Progenitor cell of endocrine pancreas (in vitro differentiated cells): ENCODE measurements around the gene ADAM17. TPM values are rescaled to one million over a fixed set of nuclear protein-coding genes. Genes with fewer than 3 reads are reported as not detected.

Experiments
- DNase-seq: peaks from one replicate; pipeline ENCODE4 v3.0.0; 2021; ENCODE audit warnings: low spot score; ENCODE audit not compliant: unreplicated experiment
- H3K27ac Mint-ChIP-seq: 2 replicates; pipeline ENCODE4 v1.8.0; 2021; ENCODE audit warnings: mild to moderate bottlenecking, moderate library complexity, mixed read lengths
- H3K27me3 Mint-ChIP-seq: 2 replicates; pipeline ENCODE4 v1.8.0; 2021; ENCODE audit warnings: mixed read lengths
- H3K36me3 Mint-ChIP-seq: 2 replicates; pipeline ENCODE4 v1.8.0; 2022; ENCODE audit warnings: mixed read lengths; ENCODE audit not compliant: insufficient read depth
- H3K4me1 Mint-ChIP-seq: 2 replicates; pipeline ENCODE4 v1.8.0; 2021; ENCODE audit warnings: low read depth, mixed read lengths
- H3K4me3 Mint-ChIP-seq: 2 replicates; pipeline ENCODE4 v1.8.0; 2021; ENCODE audit warnings: low read depth, mild to moderate bottlenecking, moderate library complexity, mixed read lengths
- H3K9me3 Mint-ChIP-seq: 2 replicates; pipeline ENCODE4 v1.8.0; 2021; ENCODE audit warnings: low read depth, mixed read lengths
- total RNA-seq: library from RNA; stranded (reverse); gene quantifications from 2 replicates; pipeline ENCODE4 v1.2.1, GENCODE V29; 2021
- TF ChIP-seq, protein P1 (sequence below): fragments of 200-600 bp; sonication (generic); IDR thresholded peaks from one replicate; pipeline ENCODE4 v1.5.0; 2021; ENCODE audit warnings: antibody characterized with exemption, mild to moderate bottlenecking; ENCODE audit not compliant: unreplicated experiment

ADAM17 gene
- total RNA-seq, 1 donor from 2014 or later: 53.1 TPM

DNA sequence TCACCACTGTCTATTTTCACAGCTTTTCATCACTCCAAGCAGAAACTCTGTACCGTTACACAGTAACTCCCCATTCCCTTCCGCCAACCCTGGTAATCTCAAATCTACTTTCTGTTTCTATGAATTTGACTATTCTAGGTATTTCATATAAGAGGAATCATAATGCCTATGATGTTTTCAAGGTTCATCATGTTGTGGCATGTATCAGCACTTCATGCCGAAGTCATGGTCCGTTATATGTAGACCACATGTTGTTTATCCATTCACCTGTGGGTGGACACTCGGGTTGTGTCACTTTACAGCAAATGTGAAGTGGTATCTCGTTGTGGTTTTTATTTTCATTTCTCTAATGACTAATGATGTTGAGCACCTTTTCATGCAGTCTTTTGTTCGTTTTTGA is 110.5 kb downstream of the ADAM17 start:
- H3K27ac Mint-ChIP-seq: no peak overlapping the region
- TF ChIP-seq, protein P1, sequence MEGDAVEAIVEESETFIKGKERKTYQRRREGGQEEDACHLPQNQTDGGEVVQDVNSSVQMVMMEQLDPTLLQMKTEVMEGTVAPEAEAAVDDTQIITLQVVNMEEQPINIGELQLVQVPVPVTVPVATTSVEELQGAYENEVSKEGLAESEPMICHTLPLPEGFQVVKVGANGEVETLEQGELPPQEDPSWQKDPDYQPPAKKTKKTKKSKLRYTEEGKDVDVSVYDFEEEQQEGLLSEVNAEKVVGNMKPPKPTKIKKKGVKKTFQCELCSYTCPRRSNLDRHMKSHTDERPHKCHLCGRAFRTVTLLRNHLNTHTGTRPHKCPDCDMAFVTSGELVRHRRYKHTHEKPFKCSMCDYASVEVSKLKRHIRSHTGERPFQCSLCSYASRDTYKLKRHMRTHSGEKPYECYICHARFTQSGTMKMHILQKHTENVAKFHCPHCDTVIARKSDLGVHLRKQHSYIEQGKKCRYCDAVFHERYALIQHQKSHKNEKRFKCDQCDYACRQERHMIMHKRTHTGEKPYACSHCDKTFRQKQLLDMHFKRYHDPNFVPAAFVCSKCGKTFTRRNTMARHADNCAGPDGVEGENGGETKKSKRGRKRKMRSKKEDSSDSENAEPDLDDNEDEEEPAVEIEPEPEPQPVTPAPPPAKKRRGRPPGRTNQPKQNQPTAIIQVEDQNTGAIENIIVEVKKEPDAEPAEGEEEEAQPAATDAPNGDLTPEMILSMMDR: no peak
- H3K4me3 Mint-ChIP-seq: no peak overlapping the region
- peaks cover 2% of the 10 kb centered on the region for H3K4me1 Mint-ChIP-seq
- no peaks in the 10 kb centered on the region for H3K9me3 Mint-ChIP-seq
- peaks cover 28% of the 10 kb centered on the region for H3K36me3 Mint-ChIP-seq
- no peaks in the 10 kb centered on the region for H3K27me3 Mint-ChIP-seq
- DNase-seq: no peak

DNA sequence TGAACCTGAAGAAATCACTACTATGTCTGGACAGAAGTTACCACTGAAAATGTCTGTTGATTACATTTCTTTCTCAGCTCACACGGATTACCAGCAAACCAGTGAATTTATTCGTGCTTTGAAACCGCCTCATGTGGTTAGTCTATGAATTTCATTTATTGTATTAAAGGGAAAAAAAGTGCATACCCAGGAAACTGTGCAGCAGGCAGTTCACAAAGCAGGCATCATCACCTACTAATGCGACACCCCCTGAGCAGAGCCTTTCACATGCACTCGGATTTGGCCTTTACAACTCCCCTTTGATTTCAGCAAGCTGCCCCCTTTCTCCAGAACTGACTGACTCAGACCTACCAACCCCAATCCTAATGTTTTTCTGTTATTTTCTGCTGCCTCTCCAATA is 112.1 kb downstream of the ADAM17 start:
- DNase-seq: no peak
- TF ChIP-seq, protein P1: no peak
- no peaks in the 10 kb centered on the region for H3K9me3 Mint-ChIP-seq
- H3K36me3 Mint-ChIP-seq: peaks cover 29% of the 10 kb centered on the region
- peaks cover 2% of the 10 kb centered on the region for H3K4me1 Mint-ChIP-seq
- H3K27ac Mint-ChIP-seq: peak overlapping the region; percentile 6
- no peak overlapping the region for H3K4me3 Mint-ChIP-seq
- no peaks in the 10 kb centered on the region for H3K27me3 Mint-ChIP-seq

DNA sequence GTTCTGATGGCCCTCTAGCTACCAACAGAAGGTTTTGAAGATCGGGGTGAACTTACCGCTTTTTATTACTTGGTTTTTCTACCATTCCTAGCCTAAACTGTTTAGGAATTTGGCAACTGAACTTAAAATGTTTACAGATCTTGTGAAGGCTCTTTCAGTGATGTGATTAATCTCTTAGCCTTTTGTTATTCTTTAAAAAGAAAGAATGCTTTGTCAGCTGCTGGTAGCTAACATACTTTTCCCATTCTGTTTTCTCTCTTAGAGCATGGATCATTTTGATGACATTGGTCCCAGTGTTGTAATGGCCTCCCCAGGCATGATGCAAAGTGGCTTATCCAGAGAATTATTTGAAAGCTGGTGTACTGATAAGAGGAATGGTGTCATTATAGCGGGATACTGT is 114.1 kb downstream of the ADAM17 start:
- Mint-ChIP-seq H3K4me1 (peaks cover 2% of the 10 kb centered on the region), H3K4me3 (no peak overlapping the region)
- TF ChIP-seq, protein P1: no peak

DNA sequence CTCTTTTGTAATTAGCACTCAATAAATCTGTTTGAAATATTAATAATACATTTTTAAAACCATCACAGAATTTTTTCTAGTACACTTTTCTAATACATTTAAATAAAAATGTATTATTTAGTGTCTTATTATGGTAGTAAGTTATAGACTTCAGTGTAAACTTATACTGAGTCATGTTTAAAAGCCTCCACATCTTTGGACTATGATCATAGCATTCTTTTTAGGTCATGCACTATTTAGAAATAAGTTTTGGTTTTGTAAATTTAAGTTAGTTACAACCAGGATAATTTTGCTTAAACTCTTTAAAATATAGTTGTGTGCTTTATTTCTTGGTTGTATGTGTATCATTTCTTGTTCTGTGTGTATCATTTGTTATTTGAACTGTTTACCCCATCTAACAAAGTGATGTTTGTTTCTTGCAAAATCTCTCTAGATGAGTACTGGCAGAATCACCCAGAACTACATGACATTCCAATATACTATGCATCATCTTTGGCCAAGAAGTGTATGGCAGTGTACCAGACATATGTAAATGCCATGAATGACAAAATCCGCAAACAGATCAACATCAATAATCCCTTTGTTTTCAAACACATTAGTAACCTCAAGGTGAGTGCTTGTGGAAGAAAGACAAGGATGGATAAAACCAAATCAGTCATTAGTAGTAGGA is 115.4 kb downstream of the ADAM17 start:
- Mint-ChIP-seq H3K9me3 (no peaks in the 10 kb centered on the region), H3K36me3 (peaks cover 33% of the 10 kb centered on the region), H3K4me1 (peaks cover 2% of the 10 kb centered on the region), H3K4me3 (no peak overlapping the region), H3K27me3 (no peaks in the 10 kb centered on the region), H3K27ac (no peak overlapping the region)
- DNase-seq: no peak
- TF ChIP-seq, protein P1: no peak

More for the DNA sequence above, 114.1 kb downstream of the ADAM17 start:
- H3K27me3 Mint-ChIP-seq: no peaks in the 10 kb centered on the region
- no peaks in the 10 kb centered on the region for H3K9me3 Mint-ChIP-seq
- no peak for DNase-seq
- H3K36me3 Mint-ChIP-seq: peaks cover 35% of the 10 kb centered on the region
- peak overlapping the region; percentile 40 for H3K27ac Mint-ChIP-seq

- no peak for DNase-seq
- TF ChIP-seq, protein P1: no peak
- peaks cover 2% of the 10 kb centered on the region for H3K4me1 Mint-ChIP-seq
- no peak overlapping the region for H3K4me3 Mint-ChIP-seq
- H3K27ac Mint-ChIP-seq: no peak overlapping the region
- H3K36me3 Mint-ChIP-seq: peaks cover 35% of the 10 kb centered on the region
- no peaks in the 10 kb centered on the region for H3K9me3 Mint-ChIP-seq
- H3K27me3 Mint-ChIP-seq: no peaks in the 10 kb centered on the region
Measured at GRCh38 chr2:9439536-9439935, 116.1 kb downstream of the ADAM17 start.

Other genes with a start within 250 kb of the ADAM17 start
- gene ITGB1BP1, start 132.3 kb downstream of the ADAM17 start, total RNA-seq: 40.7 and 41.8 TPM in 2 replicates
- gene CPSF3, start 132.2 kb downstream of the ADAM17 start, total RNA-seq: 60.3 and 60.4 TPM in 2 replicates
- gene IAH1, start 81.3 kb downstream of the ADAM17 start, total RNA-seq: 36.6 and 37.4 TPM in 2 replicates
- 357 and 378 TPM in 2 replicates for gene YWHAQ, start 75.2 kb upstream of the ADAM17 start, total RNA-seq